ENCODE results near the gene CCDC88A.
A peak's percentile ranks its signal among the peaks of the same experiment; 100 is the strongest.

Gene CCDC88A

DNA sequence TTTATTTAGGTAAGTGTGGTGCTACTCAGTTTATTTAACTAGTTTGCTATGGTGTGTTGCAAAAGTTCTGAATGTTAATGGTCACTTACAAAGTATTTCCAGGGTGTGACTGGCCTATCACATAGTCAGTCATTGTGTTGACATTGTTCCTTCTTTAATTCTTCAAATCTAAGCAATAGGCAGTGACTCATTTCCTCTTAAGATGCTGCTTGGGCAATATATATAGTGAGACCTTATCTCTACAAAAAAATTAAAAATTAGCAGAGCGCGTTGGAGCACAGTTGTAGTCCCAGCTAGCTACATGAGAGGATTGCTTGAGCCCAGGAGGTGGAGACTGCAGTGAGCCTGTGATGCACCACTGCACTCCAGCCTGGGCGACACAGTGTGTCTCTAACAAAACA lies 5.8 kb upstream of the CCDC88A start:
- H3K9me3 Mint-ChIP-seq, result no peaks in the 10 kb centered on the region
- peaks cover 25% of the 10 kb centered on the region for H3K4me1 Mint-ChIP-seq
- H3K27me3 Mint-ChIP-seq (ENCODE audit: low read depth), result no peaks in the 10 kb centered on the region
- TF ChIP-seq, protein P1, sequence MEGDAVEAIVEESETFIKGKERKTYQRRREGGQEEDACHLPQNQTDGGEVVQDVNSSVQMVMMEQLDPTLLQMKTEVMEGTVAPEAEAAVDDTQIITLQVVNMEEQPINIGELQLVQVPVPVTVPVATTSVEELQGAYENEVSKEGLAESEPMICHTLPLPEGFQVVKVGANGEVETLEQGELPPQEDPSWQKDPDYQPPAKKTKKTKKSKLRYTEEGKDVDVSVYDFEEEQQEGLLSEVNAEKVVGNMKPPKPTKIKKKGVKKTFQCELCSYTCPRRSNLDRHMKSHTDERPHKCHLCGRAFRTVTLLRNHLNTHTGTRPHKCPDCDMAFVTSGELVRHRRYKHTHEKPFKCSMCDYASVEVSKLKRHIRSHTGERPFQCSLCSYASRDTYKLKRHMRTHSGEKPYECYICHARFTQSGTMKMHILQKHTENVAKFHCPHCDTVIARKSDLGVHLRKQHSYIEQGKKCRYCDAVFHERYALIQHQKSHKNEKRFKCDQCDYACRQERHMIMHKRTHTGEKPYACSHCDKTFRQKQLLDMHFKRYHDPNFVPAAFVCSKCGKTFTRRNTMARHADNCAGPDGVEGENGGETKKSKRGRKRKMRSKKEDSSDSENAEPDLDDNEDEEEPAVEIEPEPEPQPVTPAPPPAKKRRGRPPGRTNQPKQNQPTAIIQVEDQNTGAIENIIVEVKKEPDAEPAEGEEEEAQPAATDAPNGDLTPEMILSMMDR (IDR thresholded peaks at IDR 0.05; ENCODE audit: unreplicated experiment in 3 of 3), result no peak
- H3K36me3 Mint-ChIP-seq (ENCODE audit: low read depth), result no peaks in the 10 kb centered on the region
- H3K27ac Mint-ChIP-seq, result peak overlapping the region in 1 of 3 experiments; percentile 2
- H3K4me3 Mint-ChIP-seq, result no peak overlapping the region

DNA sequence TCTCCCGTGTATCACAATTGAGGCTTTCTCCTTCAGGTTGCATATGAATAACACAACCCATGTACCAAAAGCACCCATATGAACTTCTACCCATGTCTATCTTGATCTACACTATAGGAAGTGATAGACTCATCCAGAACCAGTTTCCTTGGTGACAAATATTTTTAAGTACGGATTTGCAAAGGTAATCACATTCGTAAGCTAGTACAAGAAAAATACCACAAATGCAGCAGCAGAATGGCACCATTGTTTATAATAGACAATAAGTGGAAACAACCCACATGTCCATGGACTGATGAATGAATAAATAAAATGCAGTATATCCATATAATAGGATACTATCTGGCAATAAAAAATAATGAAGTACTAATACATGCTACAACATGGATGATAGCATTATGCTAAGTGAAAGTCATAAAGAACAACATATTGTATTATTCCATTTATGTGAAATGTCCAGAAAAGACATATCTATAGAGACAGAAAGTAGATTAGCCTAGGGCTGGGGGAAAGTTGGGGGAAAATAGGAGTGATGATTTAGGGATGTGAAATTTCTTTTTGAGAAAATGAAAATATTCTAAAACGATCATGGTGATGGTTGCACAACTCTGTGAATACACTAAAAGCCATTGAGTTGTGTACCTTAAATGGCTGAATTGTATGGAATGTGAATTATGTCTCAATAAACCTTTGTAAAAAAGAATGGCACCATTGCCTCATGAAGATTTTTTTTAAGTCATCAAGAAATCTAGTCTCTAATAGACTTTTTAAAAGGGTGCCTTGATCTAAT lies 3.4 kb upstream of the CCDC88A start:
- TF ChIP-seq, protein P1 (IDR thresholded peaks at IDR 0.05; ENCODE audit: unreplicated experiment in 3 of 3), result no peak
- Mint-ChIP-seq H3K4me3 (peak overlapping the region in 1 of 3 experiments; percentile 76), H3K27ac (peak overlapping the region in 1 of 3 experiments; percentile 62), H3K9me3 (no peaks in the 10 kb centered on the region), H3K27me3 (ENCODE audit: low read depth) (no peaks in the 10 kb centered on the region), H3K4me1 (peaks cover 17% of the 10 kb centered on the region), H3K36me3 (ENCODE audit: low read depth) (no peaks in the 10 kb centered on the region)

DNA sequence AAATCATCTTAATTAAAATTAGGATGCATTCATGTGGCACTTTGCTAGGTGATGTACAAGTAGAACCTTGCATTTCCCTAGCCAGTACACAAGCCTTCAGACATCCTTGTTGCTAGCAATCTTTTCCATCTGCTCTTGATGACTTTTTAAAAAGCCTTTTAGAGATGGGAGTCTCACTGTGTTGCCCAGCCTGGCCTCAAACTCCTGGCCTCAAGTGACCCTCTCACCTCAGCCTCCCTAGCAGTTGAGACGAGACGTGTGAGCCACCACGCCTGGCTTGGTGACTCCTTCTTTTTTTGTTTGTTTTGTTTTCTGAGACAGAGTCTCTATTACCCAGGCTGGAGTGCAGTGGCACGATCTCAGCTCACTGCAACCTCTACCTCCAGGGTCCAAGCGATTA lies 1.7 kb upstream of the CCDC88A start:
- Mint-ChIP-seq H3K4me1 (peaks cover 26% of the 10 kb centered on the region), H3K9me3 (no peaks in the 10 kb centered on the region), H3K36me3 (ENCODE audit: low read depth) (no peaks in the 10 kb centered on the region), H3K4me3 (peak overlapping the region; percentile 68 to 76 (median 69)), H3K27ac (no peak overlapping the region), H3K27me3 (ENCODE audit: low read depth) (no peaks in the 10 kb centered on the region)
- TF ChIP-seq, protein P1 (IDR thresholded peaks at IDR 0.05; ENCODE audit: unreplicated experiment in 3 of 3), result no peak

DNA sequence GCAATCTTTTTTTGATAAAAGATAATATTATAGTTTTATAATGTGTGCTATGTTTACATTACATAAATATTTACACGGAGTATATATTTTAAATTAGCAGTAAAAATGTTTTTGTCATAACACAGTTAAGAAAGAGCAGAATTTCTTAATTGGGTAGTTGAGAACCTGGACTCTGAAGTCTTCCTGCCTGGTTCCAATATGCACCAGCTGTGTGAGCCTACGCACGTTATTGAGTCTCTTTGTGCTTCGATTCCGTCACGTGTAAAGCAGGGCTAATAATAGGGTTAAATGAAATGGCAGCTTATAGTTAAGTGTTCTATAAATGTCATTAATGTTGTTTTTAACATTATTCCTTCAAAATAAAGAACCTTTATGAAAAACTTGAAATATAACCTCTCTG lies 1.2 kb upstream of the CCDC88A start:
- TF ChIP-seq, protein P1 (IDR thresholded peaks at IDR 0.05; ENCODE audit: unreplicated experiment in 3 of 3), result no peak
- Mint-ChIP-seq H3K4me3 (peak overlapping the region; percentile 68 to 96 (median 69)), H3K4me1 (peaks cover 30% of the 10 kb centered on the region), H3K27me3 (ENCODE audit: low read depth) (no peaks in the 10 kb centered on the region), H3K36me3 (ENCODE audit: low read depth) (peaks cover 3% of the 10 kb centered on the region), H3K27ac (peak overlapping the region in 1 of 3 experiments; percentile 91), H3K9me3 (no peaks in the 10 kb centered on the region)

DNA sequence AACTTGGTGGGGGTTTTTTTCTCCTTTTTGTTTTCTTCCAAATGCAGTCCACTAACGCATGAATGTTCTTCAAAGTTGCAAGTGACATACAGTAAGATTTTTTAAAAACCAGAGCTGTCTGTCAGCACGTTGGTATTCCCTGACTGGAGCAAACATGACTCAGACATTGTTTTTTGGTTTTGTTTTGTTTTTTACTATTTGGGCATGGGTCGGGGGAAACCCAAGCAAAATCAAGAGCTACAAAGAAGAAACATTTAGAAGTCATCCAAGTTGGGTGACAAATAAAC lies 726 bp upstream of the CCDC88A start:
- H3K4me3 Mint-ChIP-seq, result peak overlapping the region; percentile 96 to 98 (median 98)

More for the DNA sequence above, 726 bp upstream of the CCDC88A start:
- TF ChIP-seq, protein P1 (IDR thresholded peaks at IDR 0.05; ENCODE audit: unreplicated experiment in 3 of 3), result no peak
- Mint-ChIP-seq H3K4me1 (peaks cover 35% of the 10 kb centered on the region), H3K27ac (peak overlapping the region; percentile 91 to 99 (median 92)), H3K9me3 (no peaks in the 10 kb centered on the region), H3K36me3 (ENCODE audit: low read depth) (peaks cover 5% of the 10 kb centered on the region), H3K27me3 (ENCODE audit: low read depth) (no peaks in the 10 kb centered on the region)

Measured in nephron (organoid).